ENCODE data around the gene FAM8A1. TPM values are rescaled to one million over a fixed set of nuclear protein-coding genes. Genes with fewer than 3 reads are reported as not detected.

Gene FAM8A1
- total and polyA plus RNA-seq, 9 of the 15 experiments (the other 6 are each of a cell fraction or from before 2014, with no cell fraction given) = 4.9 to 23.6 (median 14.2) TPM

DNA sequence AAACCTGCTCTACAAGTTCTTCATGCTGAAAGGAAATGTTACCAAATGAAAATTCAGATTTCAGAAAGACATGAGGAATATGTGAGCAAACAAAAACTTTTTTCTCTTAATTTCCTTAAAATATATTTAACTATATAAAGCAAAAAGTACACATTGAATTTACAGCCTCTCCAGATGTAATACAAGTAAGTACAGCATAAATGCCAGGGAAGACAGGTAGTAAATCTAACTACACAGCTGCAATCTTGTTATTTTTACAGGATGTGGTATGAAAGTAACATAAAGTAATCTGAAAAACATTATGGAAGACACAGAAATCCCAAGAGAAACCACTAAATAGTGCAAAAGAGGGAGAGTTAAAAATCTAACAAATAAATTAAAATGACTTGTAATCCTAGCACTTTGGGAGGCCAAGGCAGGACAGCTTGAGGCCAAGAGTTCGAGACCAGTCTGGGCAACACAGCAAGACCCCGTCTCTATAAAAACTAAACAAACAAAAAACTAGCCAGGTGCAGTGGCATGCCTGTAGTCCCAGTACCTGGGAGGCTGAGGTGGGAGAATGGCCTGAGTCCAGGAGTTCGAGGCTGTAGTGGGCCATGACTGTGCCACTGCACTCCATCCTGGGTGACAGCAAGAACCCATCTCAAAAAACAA lies 50.7 kb downstream of the FAM8A1 start (continued):
- TF ChIP-seq, protein P1, sequence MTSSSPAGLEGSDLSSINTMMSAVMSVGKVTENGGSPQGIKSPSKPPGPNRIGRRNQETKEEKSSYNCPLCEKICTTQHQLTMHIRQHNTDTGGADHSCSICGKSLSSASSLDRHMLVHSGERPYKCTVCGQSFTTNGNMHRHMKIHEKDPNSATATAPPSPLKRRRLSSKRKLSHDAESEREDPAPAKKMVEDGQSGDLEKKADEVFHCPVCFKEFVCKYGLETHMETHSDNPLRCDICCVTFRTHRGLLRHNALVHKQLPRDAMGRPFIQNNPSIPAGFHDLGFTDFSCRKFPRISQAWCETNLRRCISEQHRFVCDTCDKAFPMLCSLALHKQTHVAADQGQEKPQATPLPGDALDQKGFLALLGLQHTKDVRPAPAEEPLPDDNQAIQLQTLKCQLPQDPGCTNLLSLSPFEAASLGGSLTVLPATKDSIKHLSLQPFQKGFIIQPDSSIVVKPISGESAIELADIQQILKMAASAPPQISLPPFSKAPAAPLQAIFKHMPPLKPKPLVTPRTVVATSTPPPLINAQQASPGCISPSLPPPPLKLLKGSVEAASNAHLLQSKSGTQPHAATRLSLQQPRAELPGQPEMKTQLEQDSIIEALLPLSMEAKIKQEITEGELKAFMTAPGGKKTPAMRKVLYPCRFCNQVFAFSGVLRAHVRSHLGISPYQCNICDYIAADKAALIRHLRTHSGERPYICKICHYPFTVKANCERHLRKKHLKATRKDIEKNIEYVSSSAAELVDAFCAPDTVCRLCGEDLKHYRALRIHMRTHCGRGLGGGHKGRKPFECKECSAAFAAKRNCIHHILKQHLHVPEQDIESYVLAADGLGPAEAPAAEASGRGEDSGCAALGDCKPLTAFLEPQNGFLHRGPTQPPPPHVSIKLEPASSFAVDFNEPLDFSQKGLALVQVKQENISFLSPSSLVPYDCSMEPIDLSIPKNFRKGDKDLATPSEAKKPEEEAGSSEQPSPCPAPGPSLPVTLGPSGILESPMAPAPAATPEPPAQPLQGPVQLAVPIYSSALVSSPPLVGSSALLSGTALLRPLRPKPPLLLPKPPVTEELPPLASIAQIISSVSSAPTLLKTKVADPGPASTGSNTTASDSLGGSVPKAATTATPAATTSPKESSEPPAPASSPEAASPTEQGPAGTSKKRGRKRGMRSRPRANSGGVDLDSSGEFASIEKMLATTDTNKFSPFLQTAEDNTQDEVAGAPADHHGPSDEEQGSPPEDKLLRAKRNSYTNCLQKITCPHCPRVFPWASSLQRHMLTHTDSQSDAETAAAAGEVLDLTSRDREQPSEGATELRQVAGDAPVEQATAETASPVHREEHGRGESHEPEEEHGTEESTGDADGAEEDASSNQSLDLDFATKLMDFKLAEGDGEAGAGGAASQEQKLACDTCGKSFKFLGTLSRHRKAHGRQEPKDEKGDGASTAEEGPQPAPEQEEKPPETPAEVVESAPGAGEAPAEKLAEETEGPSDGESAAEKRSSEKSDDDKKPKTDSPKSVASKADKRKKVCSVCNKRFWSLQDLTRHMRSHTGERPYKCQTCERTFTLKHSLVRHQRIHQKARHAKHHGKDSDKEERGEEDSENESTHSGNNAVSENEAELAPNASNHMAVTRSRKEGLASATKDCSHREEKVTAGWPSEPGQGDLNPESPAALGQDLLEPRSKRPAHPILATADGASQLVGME (CRISPR knock-in tag; IDR thresholded peaks at IDR 0.05) = no peak

DNA sequence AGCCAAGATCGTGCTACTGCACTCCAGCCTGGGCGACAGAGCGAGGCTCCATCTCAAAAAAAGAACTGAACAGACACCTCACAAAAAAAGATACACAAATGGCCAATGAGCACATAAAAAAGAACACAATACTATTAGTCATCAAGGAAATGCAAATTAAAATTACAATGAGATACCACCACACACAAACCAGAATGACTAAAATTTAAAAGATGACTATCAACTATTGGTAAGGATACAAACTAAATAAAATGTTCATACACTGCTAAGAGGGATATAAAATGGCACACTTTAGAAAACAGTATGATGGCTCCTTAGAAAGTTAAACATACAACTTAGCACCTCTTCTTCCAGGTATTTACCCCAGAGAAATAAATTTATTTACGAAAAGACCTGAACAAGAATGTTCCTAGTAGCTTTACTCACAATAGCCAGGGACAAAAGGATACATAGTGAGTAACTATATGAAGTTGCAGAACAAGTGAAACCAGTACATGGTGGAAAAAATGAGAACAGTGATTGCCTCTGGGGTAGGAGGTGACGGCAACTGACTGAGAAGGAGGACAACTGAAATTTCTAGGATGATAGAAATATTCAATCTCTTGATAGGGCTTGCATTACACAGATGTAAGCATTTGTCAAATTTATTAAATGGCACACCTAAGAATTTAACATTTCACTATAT lies 53.2 kb downstream of the FAM8A1 start:
- WGBS (ENCODE audit: insufficient coverage, low coverage, missing lambda C conversion rate) = 80% methylated on average over 5 of the region's 5 CpGs
- POLR2A ChIA-PET = interaction anchor here (0.6 kb wide), 1 partner anchor 42 kb away, joined by 4 read pairs; no protein-coding TSS in a partner anchor
- no peaks in the 10 kb centered on the region for H3K4me1 ChIP-seq (replicated peaks in 1 of 2; ENCODE audit: control insufficient read depth in 2 of 2, insufficient read depth in 2 of 2, low read length in 2 of 2)
- no peak overlapping the region for H3K27ac ChIP-seq (ENCODE audit: extremely low read depth, low read depth, low read length)
- H3K36me3 ChIP-seq (ENCODE audit: control insufficient read depth, insufficient read depth, low read length) = peaks cover 90% of the 10 kb centered on the region
- H3K9me1 ChIP-seq (ENCODE audit: control insufficient read depth, insufficient read depth, low read length) = no peaks in the 10 kb centered on the region
- no TSS peak for BruUV-seq (replicated peaks)
- TF ChIP-seq CBX8 (IDR thresholded peaks at IDR 0.05; ENCODE audit: borderline replicate concordance, extremely low read depth, low read depth, low read length, poor library complexity, severe bottlenecking) = no peak
- 0 out of 2 replicates have a peak, but pooled peaks have one; percentile 32 for TF ChIP-seq SUPT5H (IDR thresholded peaks at IDR 0.05)
- H3K4me2 ChIP-seq (ENCODE audit: insufficient read depth, low read length) = no peak overlapping the region
- no peaks in the 10 kb centered on the region; the same call in 1 of the 2 replicates for H4K20me1 ChIP-seq (replicated peaks; ENCODE audit: control insufficient read depth, insufficient read depth, low read length)
- in situ Hi-C loops (cut with MboI) (no loop called here), intact Hi-C loops (cut with micrococcal nuclease) (no loop called here)
- no peaks in the 10 kb centered on the region for H3K27me3 ChIP-seq (ENCODE audit: control insufficient read depth in 2 of 2, insufficient read depth in 2 of 2, low read length in 2 of 2)
- H2AFZ ChIP-seq (ENCODE audit: low read depth, low read length) = no peak overlapping the region
- DNase-seq (ENCODE audit: extremely low read depth in 1 of 4, low spot score in 3 of 4) = no peak
- H3K79me2 ChIP-seq (ENCODE audit: control insufficient read depth, insufficient read depth, low read length) = peaks cover 59% of the 10 kb centered on the region
- H3K9ac ChIP-seq (ENCODE audit: insufficient read depth in 1 of 2, low read depth in 2 of 2, low read length in 2 of 2) = no peak overlapping the region; a peak in 1 of 4 replicates
- ATAC-seq = no peak
- no peak for FAIRE-seq
- no peak overlapping the region for H3K4me3 ChIP-seq
- CTCF ChIA-PET (ENCODE audit: low intra/inter-chr PET ratio) = no interaction called here
- no peaks in the 10 kb centered on the region for H3K9me3 ChIP-seq (replicated peaks; ENCODE audit: control insufficient read depth, insufficient read depth, low read depth, low read length)

Data from K562 (cell line).